Measurements from ENCODE around the gene STX1B. TPM values are rescaled to one million over a fixed set of nuclear protein-coding genes. Genes with fewer than 3 reads are reported as not detected.

The STX1B gene
- total and polyA plus RNA-seq, 2 of the 8 experiments (the other 6 are each of a cell fraction or from before 2014, with no cell fraction given), result 8.9 to 20.2 TPM

DNA sequence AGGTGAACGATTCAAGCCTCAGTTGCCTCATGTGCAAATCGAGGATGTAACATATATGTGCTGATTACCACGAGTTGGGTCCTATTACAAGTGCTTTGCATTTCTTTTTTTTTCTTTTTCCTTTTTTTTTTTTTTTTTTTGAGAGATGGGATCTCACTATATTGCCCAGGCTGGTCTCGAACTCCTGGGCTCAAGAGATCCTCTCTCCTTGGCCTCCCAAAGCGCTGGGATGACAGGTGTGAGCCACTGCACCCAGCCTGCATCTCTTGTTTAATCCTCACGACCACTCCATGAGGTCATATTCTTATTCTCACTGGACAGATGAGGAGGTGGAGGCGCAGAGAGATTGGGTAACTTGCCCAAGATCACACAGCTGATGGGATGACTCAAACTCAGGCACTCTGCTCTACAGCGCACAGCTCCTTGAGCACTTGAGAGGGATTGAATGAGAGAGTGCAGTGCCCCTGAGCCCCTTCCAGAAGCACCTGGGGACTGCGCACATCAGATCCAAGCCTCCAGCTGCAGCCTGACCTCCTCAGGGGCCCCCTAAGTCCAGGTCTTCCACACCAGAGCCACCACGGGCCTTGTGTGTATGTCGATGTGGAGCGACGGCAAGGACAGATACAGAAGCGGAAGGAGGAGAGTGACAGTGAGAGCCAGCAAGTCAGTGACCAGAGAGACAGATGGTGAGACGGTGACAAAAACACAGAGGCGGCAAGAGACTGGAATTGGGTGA is 4.9 kb downstream of the STX1B start:
- Histone ChIP-seq H2AFZ (ENCODE audit: low read length) (no peak overlapping the region), H3K14ac (ENCODE audit: insufficient read length) (no peak overlapping the region), H4K5ac (ENCODE audit: insufficient read length, low read depth, low read length) (no peak overlapping the region), H4K20me1 (replicated peaks in 1 of 2; ENCODE audit: control insufficient read depth in 1 of 2, insufficient read depth in 2 of 2, low read length in 2 of 2) (peaks cover 0 to 4% of the 10 kb centered on the region in 2 experiments), H3K36me3 (ENCODE audit: control insufficient read depth in 2 of 4, insufficient read depth in 4 of 4, low read length in 3 of 4) (no peaks in the 10 kb centered on the region), H3K23me2 (ENCODE audit: low read depth, low read length) (no peaks in the 10 kb centered on the region; the same call in 1 of the 2 replicates), H2BK20ac (ENCODE audit: low read length) (no peak overlapping the region), H2AK5ac (ENCODE audit: low read depth, low read length) (no peak overlapping the region), H2BK15ac (ENCODE audit: low read length) (no peak overlapping the region), H3K4ac (replicated peaks; ENCODE audit: insufficient read length, low read depth, low read length) (no peak overlapping the region), H3K79me2 (ENCODE audit: control insufficient read depth in 1 of 2, insufficient read depth in 2 of 2, low read length in 2 of 2) (peaks cover 0 to 4% of the 10 kb centered on the region in 2 experiments; a peak in 1 of 4 replicates), H3K27me3 (replicated peaks in 1 of 4; ENCODE audit: control insufficient read depth in 3 of 4, extremely low read depth in 1 of 4, insufficient read depth in 3 of 4, low read length in 3 of 4) (no peaks in the 10 kb centered on the region), H3K4me1 (replicated peaks in 1 of 4; ENCODE audit: control insufficient read depth in 3 of 4, insufficient read depth in 4 of 4, low read length in 3 of 4) (peaks cover 4 to 15% (median 6%) of the 10 kb centered on the region in 4 experiments), H3K18ac (ENCODE audit: extremely low read depth, low read length) (no peak overlapping the region), H3K79me1 (ENCODE audit: low read depth, low read length) (0 out of 2 replicates have a peak, but pooled peaks cover 10% of the 10 kb centered on the region), H3K4me3 (ENCODE audit: extremely low read depth in 1 of 4, insufficient read depth in 2 of 4, low read depth in 3 of 4, low read length in 4 of 4) (no peak overlapping the region), H3K9me3 (ENCODE audit: insufficient read depth in 2 of 2, low read depth in 1 of 2, low read length in 1 of 2) (no peaks in the 10 kb centered on the region), H3K56ac (replicated peaks; ENCODE audit: insufficient read length, low read depth, low read length) (no peak overlapping the region), H3K9ac (replicated peaks in 1 of 4; ENCODE audit: extremely low read depth in 1 of 4, low read depth in 3 of 4, low read length in 3 of 4) (no peak overlapping the region), H3K4me2 (ENCODE audit: insufficient read depth in 1 of 2, low read depth in 2 of 2, low read length in 2 of 2) (no peak overlapping the region), H2BK12ac (ENCODE audit: low read depth, low read length) (no peak overlapping the region), H4K91ac (replicated peaks; ENCODE audit: insufficient read length, low read length) (no peak overlapping the region), H4K8ac (ENCODE audit: extremely low read depth, insufficient read depth, low read length) (no peak overlapping the region), H3K27ac (ENCODE audit: low read depth, low read length) (no peak overlapping the region), H2BK120ac (replicated peaks; ENCODE audit: low read depth, low read length) (no peak overlapping the region), H2BK5ac (ENCODE audit: low read depth, low read length) (no peak overlapping the region), H3K23ac (ENCODE audit: insufficient read length) (no peak overlapping the region)
- ChIA-PET CTCF (ENCODE audit: partially characterized antibody) (interaction anchor here (1.1 to 2.1 kb wide), 3 partner anchors 20 to 36 kb away, joined by 3 to 10 read pairs (median 4); partner anchors contain the start of gene HSD3B7), POLR2A (ENCODE audit: partially characterized antibody) (interaction anchor here (0.6 kb wide), 1 partner anchor 297 kb away, joined by 4 read pairs; no protein-coding TSS in a partner anchor)
- TF ChIP-seq KDM1A (IDR thresholded peaks at IDR 0.05; ENCODE audit: borderline replicate concordance, low read length) (0 out of 2 replicates have a peak, but pooled peaks have one; percentile 33), BACH1 (IDR thresholded peaks at IDR 0.05; ENCODE audit: low read length) (no peak)
- DNase-seq (ENCODE audit: low read depth in 1 of 2, low spot score in 2 of 2) (no peak), FAIRE-seq (no peak)
- 87% methylated on average over 16 of the region's 16 CpGs; no CpG with 5 or more reads in 1 of the 2 experiments for WGBS, 2 experiments (ENCODE audit: extremely low coverage in 1 of 2, insufficient coverage in 1 of 2, insufficient read length in 1 of 2, insufficient replicate concordance in 2 of 2, low coverage in 1 of 2, low lambda C conversion rate in 2 of 2, missing lambda C conversion rate in 1 of 2)
